ENCODE measurements around the gene UBE2E2.

Gene UBE2E2

DNA sequence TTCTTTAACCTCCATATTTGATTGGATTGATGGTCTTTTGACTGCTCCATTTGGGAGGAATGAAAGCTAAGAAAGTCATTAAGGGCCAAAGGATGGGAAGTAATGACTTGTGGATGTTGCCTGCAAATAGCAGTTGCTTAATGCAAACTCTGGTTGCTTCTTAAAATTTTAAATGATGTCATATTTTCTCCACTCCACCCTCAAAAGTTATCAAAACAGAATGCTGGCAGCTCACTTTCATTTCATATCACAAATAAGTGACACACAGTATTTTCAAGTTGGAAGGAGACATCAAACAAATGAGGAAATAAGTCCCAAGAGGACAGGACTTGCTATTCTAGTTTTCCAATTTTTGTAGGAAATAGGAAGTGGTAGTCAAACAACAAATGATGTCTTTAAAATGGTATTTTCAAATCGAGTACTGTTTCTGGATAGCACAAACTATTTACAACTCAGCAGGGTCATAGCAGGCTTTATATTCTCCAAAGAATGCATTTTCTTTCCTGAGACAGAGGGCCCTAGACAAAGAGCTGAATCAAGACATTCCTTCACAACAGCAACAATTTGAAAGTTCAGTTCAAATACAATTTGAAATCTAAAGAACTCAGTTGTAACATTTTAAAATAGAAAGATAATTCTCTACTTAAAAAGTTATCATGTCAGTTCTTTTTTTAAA is 437.5 kb downstream of the UBE2E2 start:
- no peak for FAIRE-seq
